K562 (cell line): ENCODE results near the gene OR10D3. TPM values are rescaled to one million over a fixed set of nuclear protein-coding genes. Genes with fewer than 3 reads are reported as not detected.

Experiments used
- ATAC-seq: fragments of 200-7000 bp; cut with Tn5 transposase; 3 replicates; pipeline ENCODE4 v1.9.1; 2020; ENCODE audit warnings: moderate library complexity
- BruUV-seq: library from RNA; stranded (reverse); fragments of 400-500 nt; replicated peaks from 2 replicates; lab custom pipeline; 2021; lab: Mats Ljungman, UMichigan
- CTCF ChIA-PET: fragments of 300-600 bp; formaldehyde crosslinking; extraction: SDS; loops from one replicate; lab custom pipeline; 2021; ENCODE audit warnings: low intra/inter-chr PET ratio; lab: Yijun Ruan, JAX
- POLR2A ChIA-PET: fragments of 300-600, 350-650 bp; sonication (Branson Sonifier 250); formaldehyde crosslinking; extraction: SDS; loops from one replicate; lab custom pipeline; 2021; ENCODE audit warnings: antibody characterized with exemption, inconsistent platforms; lab: Yijun Ruan, JAX
- DNase-seq, 4 experiments: peaks; one replicate each; pipeline versions ENCODE4 v3.0.0 to v3.0.0-alpha.2; 2011 to 2018; ENCODE audit warnings: low spot score in 3 of 4, mixed read lengths in 3 of 4; ENCODE audit errors: extremely low read depth in 1 of 4
- FAIRE-seq: peaks from 2 replicates; lab custom pipeline; 2011; peaks lifted over from hg19 to GRCh38; lab: Jason Lieb, UNC
- H2AFZ ChIP-seq: 2 replicates; pipeline ENCODE4 v1.6.0; 2011; ENCODE audit warnings: low read depth, low read length, control low read depth, inconsistent platforms
- H3K27ac ChIP-seq: fragments of 200-600 bp; 3 replicates; pipeline ENCODE4 v1.8.0; 2011; ENCODE audit warnings: low read depth, mild to moderate bottlenecking, control low read depth, inconsistent platforms, low read length, moderate library complexity, mixed read lengths; ENCODE audit errors: extremely low read depth
- H3K27me3 ChIP-seq, 2 experiments: fragments of 300-600 bp in 1 of 2; 2 replicates in 1 of 2; 3 replicates in 1 of 2; pipeline versions ENCODE4 v1.6.0 to v1.8.0; 2011; ENCODE audit warnings: inconsistent platforms in 2 of 2, low read length in 2 of 2, mild to moderate bottlenecking in 1 of 2, mixed read lengths in 1 of 2, moderate library complexity in 1 of 2; ENCODE audit not compliant: control insufficient read depth in 2 of 2, insufficient read depth in 2 of 2
- H3K36me3 ChIP-seq: fragments of 300-600 bp; 3 replicates; pipeline ENCODE4 v1.8.0; 2011; ENCODE audit warnings: mild to moderate bottlenecking, low read length, inconsistent platforms; ENCODE audit not compliant: control insufficient read depth, insufficient read depth
- H3K4me1 ChIP-seq, 2 experiments: fragments of 200-600 bp in 1 of 2; replicated peaks in 1 of 2; 2 replicates in 1 of 2; 3 replicates in 1 of 2; pipeline versions ENCODE4 v1.5.1 to v1.8.0; 2011; ENCODE audit warnings: inconsistent platforms in 2 of 2, low read length in 2 of 2, mild to moderate bottlenecking in 1 of 2, mixed read lengths in 1 of 2, moderate library complexity in 1 of 2; ENCODE audit not compliant: control insufficient read depth in 2 of 2, insufficient read depth in 2 of 2
- H3K4me2 ChIP-seq: 2 replicates; pipeline ENCODE4 v1.6.1; 2011; ENCODE audit warnings: low read length, control low read depth, inconsistent platforms, mixed read lengths; ENCODE audit not compliant: insufficient read depth
- H3K4me3 ChIP-seq: fragments of 200-600 bp; sonication (generic), shearing (Covaris generic); 2 replicates; pipeline ENCODE4 v1.5.1; 2016; ENCODE audit warnings: control low read depth, inconsistent platforms
- H3K79me2 ChIP-seq: fragments of 200-600 bp; 3 replicates; pipeline ENCODE4 v1.8.0; 2011; ENCODE audit warnings: low read length, inconsistent platforms; ENCODE audit not compliant: control insufficient read depth, insufficient read depth
- H3K9ac ChIP-seq, 2 experiments: 2 replicates each; pipeline versions ENCODE4 v1.6.0 to v1.6.1; 2011; ENCODE audit warnings: low read depth in 2 of 2, low read length in 2 of 2, control low read depth in 1 of 2, inconsistent platforms in 1 of 2, mild to moderate bottlenecking in 1 of 2, mixed read lengths in 1 of 2; ENCODE audit not compliant: insufficient read depth in 1 of 2
- H3K9me1 ChIP-seq: one replicate; pipeline ENCODE4 v1.6.0; 2011; ENCODE audit warnings: inconsistent platforms, mild to moderate bottlenecking, low read length, moderate library complexity; ENCODE audit not compliant: control insufficient read depth, insufficient read depth
- H3K9me3 ChIP-seq: replicated peaks from 2 replicates; pipeline ENCODE4 v1.5.1; 2011; ENCODE audit warnings: low read depth, low read length, inconsistent platforms; ENCODE audit not compliant: control insufficient read depth, insufficient read depth
- H4K20me1 ChIP-seq: replicated peaks from 2 replicates; pipeline ENCODE4 v1.6.1; 2011; ENCODE audit warnings: low read length, inconsistent platforms, mixed read lengths; ENCODE audit not compliant: control insufficient read depth, insufficient read depth
- DACH1 ChIP-seq: fragments of 450-650 bp; IDR thresholded peaks from 2 replicates; pipeline ENCODE4 v1.6.1; 2018; ENCODE audit not compliant: partially characterized antibody
- GATA2 ChIP-seq: sonication (generic); formaldehyde crosslinking; IDR thresholded peaks from 2 replicates; pipeline ENCODE4 v1.4.0; 2020; ENCODE audit warnings: mild to moderate bottlenecking, missing genetic modification reagents
- GATAD2B ChIP-seq: fragments of 450-650 bp; IDR thresholded peaks from 2 replicates; pipeline ENCODE4 v1.6.1; 2017; ENCODE audit warnings: mild to moderate bottlenecking, borderline replicate concordance
- MAFG ChIP-seq: fragments of 450-650 bp; conservative IDR thresholded peaks from 2 replicates; pipeline ENCODE4 v1.6.1; 2016; ENCODE audit warnings: missing genetic modification characterization, missing compliant biosample characterization
- NCOA4 ChIP-seq: fragments of 450-650 bp; IDR thresholded peaks from 2 replicates; pipeline ENCODE4 v1.6.1; 2018; ENCODE audit warnings: mild to moderate bottlenecking; ENCODE audit not compliant: partially characterized antibody
- NRF1 ChIP-seq, 2 experiments: fragments of 450-650 bp; IDR thresholded peaks in 1 of 2; conservative IDR thresholded peaks in 1 of 2; 2 replicates each; pipeline ENCODE4 v1.6.1; 2014; ENCODE audit warnings: mild to moderate bottlenecking in 2 of 2
- POLR3A ChIP-seq: IDR thresholded peaks from 2 replicates; pipeline ENCODE4 v1.6.1; 2011; ENCODE audit warnings: borderline replicate concordance, mild to moderate bottlenecking, moderate library complexity; ENCODE audit not compliant: insufficient read length, insufficient read depth; ENCODE audit errors: extremely low read depth
- TAF1 ChIP-seq: IDR thresholded peaks from 2 replicates; pipeline ENCODE4 v1.6.1; 2011; ENCODE audit warnings: mild to moderate bottlenecking, low read length, moderate library complexity; ENCODE audit not compliant: insufficient read depth, control insufficient read depth, severe bottlenecking; ENCODE audit errors: extremely low read depth
- WGBS: fragments of 100-300 bp; shearing (Covaris generic); methylation state at CpG from one replicate; pipeline ENCODE4 v1.1.6; 2016; ENCODE audit warnings: low coverage, mixed read lengths; ENCODE audit not compliant: insufficient coverage; ENCODE audit errors: missing lambda C conversion rate; 5-methylcytosine and 5-hydroxymethylcytosine counted together
- in situ Hi-C: fragments of 300-500 bp; cut with MboI; formaldehyde crosslinking; loops from 4 replicates; pipeline ENCODE4 v1.15.0; 2018; ENCODE audit warnings: inconsistent platforms, mixed read lengths
- intact Hi-C: fragments of 100-400 bp; cut with micrococcal nuclease; formaldehyde crosslinking; loops from 2 replicates; pipeline ENCODE4 v1.14.2; 2022
- polyA plus RNA-seq, 8 experiments: library from polyadenylated mRNA; depleted of rRNA in 4 of 8; stranded (reverse) in 5 of 8; unstranded in 3 of 8; fragments of >200 nt; fragmentation: Nextera tagmentation in 2 of 8; fragmentation: Illumina TruSeq in 1 of 8; extraction: Ambion mirVana in 2 of 8; extraction: Trizol in 1 of 8; gene quantifications; 2 replicates each; pipeline versions ENCODE4 v1.2.1 to v1.2.3, GENCODE V29; 2011 to 2014; ENCODE audit warnings: inconsistent platforms in 1 of 8, missing spikeins in 1 of 8
- total RNA-seq, 7 experiments: library from RNA; depleted of rRNA in 6 of 7; stranded (reverse); fragments of >200 nt in 6 of 7; fragmentation: Illumina TruSeq in 2 of 7; extraction: Trizol in 2 of 7; gene quantifications; 2 replicates each; pipeline versions ENCODE4 v1.2.1 to v1.2.3, GENCODE V29; 2011 to 2021; ENCODE audit warnings: low replicate concordance in 1 of 7
- TF ChIP-seq, protein P1 (sequence below): fragments of 250-450 bp; sonication (Bioruptor Pico); IDR thresholded peaks from 2 replicates; pipeline ENCODE4 v1.4.0; 2020; ENCODE audit warnings: borderline replicate concordance
- TF ChIP-seq, protein P2 (sequence below): fragments of 250-450 bp; sonication (Bioruptor Pico); IDR thresholded peaks from 2 replicates; pipeline ENCODE4 v1.5.0; 2021; ENCODE audit warnings: mild to moderate bottlenecking, borderline replicate concordance
- TF ChIP-seq, protein P3 (sequence below): sonication (generic); formaldehyde crosslinking; IDR thresholded peaks from 2 replicates; pipeline ENCODE4 v1.9.0; 2022; ENCODE audit warnings: mild to moderate bottlenecking, missing genetic modification reagents

Gene OR10D3
- total and polyA plus RNA-seq, 9 of the 15 experiments (the other 6 are each of a cell fraction or from before 2014, with no cell fraction given), result 0.07 to 2.9 (median 0.80) TPM; not detected in 1

DNA sequence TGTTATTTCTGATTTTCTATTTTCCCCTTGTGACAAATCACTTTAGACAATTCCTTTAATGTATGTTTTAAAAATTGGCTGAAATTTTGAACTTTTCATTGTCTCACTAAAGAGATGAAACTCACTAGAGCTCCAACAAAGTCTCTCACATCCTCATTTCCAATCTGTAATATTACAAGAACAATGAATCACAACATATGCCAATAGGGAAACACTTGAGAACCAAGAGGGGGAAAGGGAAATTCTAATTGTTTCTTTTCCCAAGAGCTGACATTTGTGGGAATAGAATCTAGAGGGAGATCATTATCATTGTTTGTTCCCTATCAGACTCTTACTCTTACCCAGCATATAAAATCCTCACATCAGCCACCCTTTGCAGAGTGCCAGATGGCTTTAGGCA, 28.2 kb downstream of the OR10D3 start (continued):
- no peak for TF ChIP-seq TAF1
- TF ChIP-seq MAFG (tag), result no peak
- no peak for TF ChIP-seq NCOA4
- TF ChIP-seq, protein P1, sequence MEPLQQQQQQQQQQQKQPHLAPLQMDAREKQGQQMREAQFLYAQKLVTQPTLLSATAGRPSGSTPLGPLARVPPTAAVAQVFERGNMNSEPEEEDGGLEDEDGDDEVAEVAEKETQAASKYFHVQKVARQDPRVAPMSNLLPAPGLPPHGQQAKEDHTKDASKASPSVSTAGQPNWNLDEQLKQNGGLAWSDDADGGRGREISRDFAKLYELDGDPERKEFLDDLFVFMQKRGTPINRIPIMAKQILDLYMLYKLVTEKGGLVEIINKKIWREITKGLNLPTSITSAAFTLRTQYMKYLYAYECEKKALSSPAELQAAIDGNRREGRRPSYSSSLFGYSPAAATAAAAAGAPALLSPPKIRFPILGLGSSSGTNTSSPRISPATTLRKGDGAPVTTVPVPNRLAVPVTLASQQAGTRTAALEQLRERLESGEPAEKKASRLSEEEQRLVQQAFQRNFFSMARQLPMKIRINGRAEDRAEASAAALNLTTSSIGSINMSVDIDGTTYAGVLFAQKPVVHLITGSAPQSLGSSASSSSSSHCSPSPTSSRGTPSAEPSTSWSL (CRISPR knock-in tag), result no peak
- no peak for TF ChIP-seq NRF1 (conservative IDR thresholded peaks at IDR 0.05 in 1 of 2, IDR thresholded peaks at IDR 0.05 in 1 of 2)

DNA sequence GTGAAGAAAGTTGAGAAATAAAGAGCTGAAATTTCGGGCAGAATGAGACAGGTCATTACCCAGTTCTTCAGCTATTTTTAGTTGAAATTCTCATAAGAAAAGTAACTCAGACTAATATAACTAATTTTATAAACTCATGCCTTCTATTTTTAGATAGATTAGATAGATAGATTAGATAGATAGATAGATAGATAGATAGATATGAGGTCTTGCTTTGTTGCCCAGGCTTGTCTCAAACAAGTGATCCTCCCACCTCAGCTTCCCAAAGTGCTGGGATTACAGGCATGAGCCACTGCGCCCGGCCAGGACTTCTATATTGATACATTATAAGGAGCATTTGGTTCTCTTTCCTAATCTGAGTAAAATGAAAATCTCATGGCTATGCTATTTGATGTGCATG, 30.9 kb downstream of the OR10D3 start:
- ChIA-PET CTCF (no interaction called here), POLR2A (interaction anchor here (1.0 to 1.2 kb wide), 2 partner anchors 15 to 16 kb away, joined by 3 to 4 read pairs; no protein-coding TSS in a partner anchor)
- peaks cover 0 to 12% of the 10 kb centered on the region in 2 experiments; a peak in 1 of 5 replicates for H3K4me1 ChIP-seq
- DNase-seq, result no peak
- ATAC-seq, result no peak
- H3K9me1 ChIP-seq, result no peaks in the 10 kb centered on the region
- WGBS, result 93% methylated on average over 3 of the region's 3 CpGs
- H3K27me3 ChIP-seq, result no peaks in the 10 kb centered on the region
- H3K4me2 ChIP-seq, result no peak overlapping the region
- H3K79me2 ChIP-seq, result no peaks in the 10 kb centered on the region; the same call in 2 of the 3 replicates
- no peaks in the 10 kb centered on the region for H4K20me1 ChIP-seq
- no peak overlapping the region for H3K27ac ChIP-seq
- H2AFZ ChIP-seq, result no peak overlapping the region
- H3K9me3 ChIP-seq, result no peaks in the 10 kb centered on the region
- H3K4me3 ChIP-seq, result no peak overlapping the region
- in situ Hi-C loops (no loop called here), intact Hi-C loops (no loop called here)
- H3K9ac ChIP-seq, result no peak overlapping the region
- FAIRE-seq, result no peak
- peaks cover 4% of the 10 kb centered on the region; the same call in 2 of the 3 replicates for H3K36me3 ChIP-seq
- BruUV-seq, result no TSS peak
- TF ChIP-seq POLR3A (no peak), GATAD2B (0 out of 2 replicates have a peak, but pooled peaks have one; percentile 31), GATA2 (peak; percentile 59), DACH1 (peak; percentile 79)
- TF ChIP-seq, protein P2, sequence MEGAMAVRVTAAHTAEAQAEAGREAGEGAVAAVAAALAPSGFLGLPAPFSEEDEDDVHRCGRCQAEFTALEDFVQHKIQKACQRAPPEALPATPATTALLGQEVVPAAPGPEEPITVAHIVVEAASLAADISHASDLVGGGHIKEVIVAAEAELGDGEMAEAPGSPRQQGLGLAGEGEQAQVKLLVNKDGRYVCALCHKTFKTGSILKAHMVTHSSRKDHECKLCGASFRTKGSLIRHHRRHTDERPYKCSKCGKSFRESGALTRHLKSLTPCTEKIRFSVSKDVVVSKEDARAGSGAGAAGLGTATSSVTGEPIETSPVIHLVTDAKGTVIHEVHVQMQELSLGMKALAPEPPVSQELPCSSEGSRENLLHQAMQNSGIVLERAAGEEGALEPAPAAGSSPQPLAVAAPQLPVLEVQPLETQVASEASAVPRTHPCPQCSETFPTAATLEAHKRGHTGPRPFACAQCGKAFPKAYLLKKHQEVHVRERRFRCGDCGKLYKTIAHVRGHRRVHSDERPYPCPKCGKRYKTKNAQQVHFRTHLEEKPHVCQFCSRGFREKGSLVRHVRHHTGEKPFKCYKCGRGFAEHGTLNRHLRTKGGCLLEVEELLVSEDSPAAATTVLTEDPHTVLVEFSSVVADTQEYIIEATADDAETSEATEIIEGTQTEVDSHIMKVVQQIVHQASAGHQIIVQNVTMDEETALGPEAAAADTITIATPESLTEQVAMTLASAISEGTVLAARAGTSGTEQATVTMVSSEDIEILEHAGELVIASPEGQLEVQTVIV (CRISPR knock-in tag), result no peak
- TF ChIP-seq, protein P3, sequence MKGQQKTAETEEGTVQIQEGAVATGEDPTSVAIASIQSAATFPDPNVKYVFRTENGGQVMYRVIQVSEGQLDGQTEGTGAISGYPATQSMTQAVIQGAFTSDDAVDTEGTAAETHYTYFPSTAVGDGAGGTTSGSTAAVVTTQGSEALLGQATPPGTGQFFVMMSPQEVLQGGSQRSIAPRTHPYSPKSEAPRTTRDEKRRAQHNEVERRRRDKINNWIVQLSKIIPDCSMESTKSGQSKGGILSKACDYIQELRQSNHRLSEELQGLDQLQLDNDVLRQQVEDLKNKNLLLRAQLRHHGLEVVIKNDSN (CRISPR knock-in tag), result no peak
